Effector CD4-positive, alpha-beta T cell (primary cell): ENCODE measurements around the gene HCFC1R1.
"Not testable (repeated sequence)": the region's sequence is repeated elsewhere in the genome, so short reads cannot be mapped to it uniquely, and the experiment has no call there.

ENCODE experiments used
- DNase-seq: peaks from one replicate; pipeline ENCODE4 v3.0.0-alpha.2; 2020

The HCFC1R1 gene

GRCh38 chr16:3057181-3058138 lies 33.7 kb upstream of the HCFC1R1 start:
- no peak for DNase-seq

GRCh38 chr16:3056336-3057180 lies 32.8 kb upstream of the HCFC1R1 start:
- no peak for DNase-seq

- DNase-seq, result not testable (repeated sequence)
These were observed 32.0 kb upstream of the HCFC1R1 start for GRCh38 chr16:3055734-3056115.

GRCh38 chr16:3054965-3055733 lies 31.4 kb upstream of the HCFC1R1 start:
- no peak for DNase-seq

- not testable (repeated sequence) for DNase-seq
These were observed 29.6 kb upstream of the HCFC1R1 start for GRCh38 chr16:3053330-3053710.

GRCh38 chr16:3052571-3053329 lies 29.0 kb upstream of the HCFC1R1 start:
- DNase-seq, result not testable (repeated sequence)

GRCh38 chr16:3051494-3051893 lies 27.8 kb upstream of the HCFC1R1 start:
- DNase-seq, result no peak

GRCh38 chr16:3051009-3051408 lies 27.3 kb upstream of the HCFC1R1 start:
- DNase-seq, result no peak

GRCh38 chr16:3050487-3050886 lies 26.7 kb upstream of the HCFC1R1 start:
- DNase-seq, result no peak

- DNase-seq, result no peak
These were observed 26.3 kb upstream of the HCFC1R1 start for GRCh38 chr16:3049921-3050481.

- no peak for DNase-seq
These were observed 23.6 kb upstream of the HCFC1R1 start for GRCh38 chr16:3047387-3047720.

- DNase-seq, result no peak
These were observed 23.1 kb upstream of the HCFC1R1 start for GRCh38 chr16:3046641-3047386.

- DNase-seq, result no peak
These were observed 22.3 kb upstream of the HCFC1R1 start, which contains the start of gene MMP25 for GRCh38 chr16:3045758-3046640. TSS of gene MMP25 (plus strand) at chr16:3046561. CDS start at chr16:3046918, 357 bp downstream.

- no peak for DNase-seq
These were observed 21.0 kb upstream of the HCFC1R1 start for GRCh38 chr16:3044708-3045107.

- no peak for DNase-seq
These were observed 18.6 kb upstream of the HCFC1R1 start for GRCh38 chr16:3042376-3042775.

- no peak for DNase-seq
These were observed 15.2 kb upstream of the HCFC1R1 start for GRCh38 chr16:3038896-3039295.

GRCh38 chr16:3038256-3038655 lies 14.5 kb upstream of the HCFC1R1 start:
- DNase-seq, result no peak

- no peak for DNase-seq
These were observed 13.1 kb upstream of the HCFC1R1 start, which contains the start of gene BICDL2 for GRCh38 chr16:3036726-3037315. TSS of gene BICDL2 (minus strand) at chr16:3036944. CDS start at chr16:3035496, 1,448 bp downstream.

GRCh38 chr16:3035972-3036725 lies 12.4 kb upstream of the HCFC1R1 start:
- no peak for DNase-seq
